GM13976 (cell line): ENCODE results near the gene PTPRJ.

Source experiments
- DNase-seq: peaks from one replicate; pipeline ENCODE4 v3.0.0; 2012; ENCODE audit warnings: low spot score
- in situ Hi-C: fragments of 300-500 bp; cut with MboI; formaldehyde crosslinking; loops from one replicate; pipeline ENCODE4 v1.12.0; 2022; ENCODE audit warnings: low sequenced_read_pairs, mixed read lengths, inconsistent platforms; ENCODE audit not compliant: unreplicated experiment
- TF ChIP-seq, protein P1 (sequence below): IDR thresholded peaks from 2 replicates; pipeline ENCODE4 v1.5.1; 2012; ENCODE audit warnings: borderline replicate concordance, mild to moderate bottlenecking; ENCODE audit not compliant: insufficient read depth; ENCODE audit errors: extremely low read depth, missing control alignments, control extremely low read depth

PTPRJ gene

DNA sequence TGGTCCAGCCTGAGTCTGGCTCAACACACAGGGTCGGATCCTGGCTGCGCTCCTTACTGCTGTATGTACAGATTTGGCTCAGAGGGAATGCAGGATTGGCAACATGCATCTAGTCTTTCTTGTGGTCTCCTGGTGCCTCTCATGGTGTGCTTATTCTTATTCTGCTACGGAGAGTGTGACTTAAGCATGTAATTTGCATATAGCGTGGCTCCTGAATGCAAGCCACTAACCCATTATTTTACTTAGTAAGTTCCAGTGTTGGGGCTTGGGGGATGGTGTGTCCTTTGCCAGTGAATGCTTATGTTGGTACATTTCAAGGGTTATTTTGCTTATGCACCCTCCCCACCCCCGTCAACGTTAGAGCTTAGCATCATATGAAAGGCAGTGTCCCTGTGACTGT, 51.2 kb downstream of the PTPRJ start:
- TF ChIP-seq, protein P1, sequence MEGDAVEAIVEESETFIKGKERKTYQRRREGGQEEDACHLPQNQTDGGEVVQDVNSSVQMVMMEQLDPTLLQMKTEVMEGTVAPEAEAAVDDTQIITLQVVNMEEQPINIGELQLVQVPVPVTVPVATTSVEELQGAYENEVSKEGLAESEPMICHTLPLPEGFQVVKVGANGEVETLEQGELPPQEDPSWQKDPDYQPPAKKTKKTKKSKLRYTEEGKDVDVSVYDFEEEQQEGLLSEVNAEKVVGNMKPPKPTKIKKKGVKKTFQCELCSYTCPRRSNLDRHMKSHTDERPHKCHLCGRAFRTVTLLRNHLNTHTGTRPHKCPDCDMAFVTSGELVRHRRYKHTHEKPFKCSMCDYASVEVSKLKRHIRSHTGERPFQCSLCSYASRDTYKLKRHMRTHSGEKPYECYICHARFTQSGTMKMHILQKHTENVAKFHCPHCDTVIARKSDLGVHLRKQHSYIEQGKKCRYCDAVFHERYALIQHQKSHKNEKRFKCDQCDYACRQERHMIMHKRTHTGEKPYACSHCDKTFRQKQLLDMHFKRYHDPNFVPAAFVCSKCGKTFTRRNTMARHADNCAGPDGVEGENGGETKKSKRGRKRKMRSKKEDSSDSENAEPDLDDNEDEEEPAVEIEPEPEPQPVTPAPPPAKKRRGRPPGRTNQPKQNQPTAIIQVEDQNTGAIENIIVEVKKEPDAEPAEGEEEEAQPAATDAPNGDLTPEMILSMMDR = no peak
- DNase-seq = no peak
- in situ Hi-C loops = no loop called here

DNA sequence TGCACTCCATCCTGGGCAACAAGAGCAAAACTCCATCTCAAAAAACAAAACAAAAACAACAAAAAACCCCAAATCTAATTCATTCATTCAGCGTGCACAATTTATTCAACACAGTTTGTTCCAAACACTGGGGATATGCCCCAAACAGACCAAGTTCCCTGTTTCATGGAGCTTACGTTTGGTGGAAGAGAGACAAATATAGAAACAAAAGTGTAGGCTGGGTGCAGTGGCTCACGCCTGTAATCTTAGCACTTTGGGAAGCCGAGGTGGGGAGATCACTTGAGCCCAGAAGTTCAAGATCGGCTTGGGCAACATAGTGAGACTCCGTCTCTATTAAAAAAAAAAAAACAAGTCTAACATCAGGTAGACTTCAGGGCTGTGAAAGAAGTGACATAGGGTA, 52.4 kb downstream of the PTPRJ start:
- in situ Hi-C loops = no loop called here
- TF ChIP-seq, protein P1 = no peak
- no peak for DNase-seq

DNA sequence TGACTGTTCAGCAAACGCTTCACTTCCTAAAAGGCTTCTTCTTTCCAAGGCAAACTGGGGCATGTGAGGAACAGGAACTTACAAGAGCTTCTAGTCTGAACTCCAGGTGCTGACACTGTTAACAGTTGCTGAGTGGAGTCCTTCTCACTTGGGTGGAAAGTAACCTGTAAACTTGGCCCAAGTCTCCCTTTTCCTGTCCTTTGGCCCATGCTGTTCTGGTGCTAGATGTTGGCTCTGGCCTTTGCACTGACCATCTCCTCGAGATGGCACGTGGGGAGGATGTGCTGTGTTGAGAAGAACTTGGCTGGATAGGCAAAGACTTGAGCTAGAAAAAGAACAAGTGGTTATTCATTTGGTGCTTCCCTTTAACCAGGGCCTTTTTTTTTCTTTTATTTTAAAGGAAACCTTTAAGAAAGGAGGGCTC, 53.6 kb downstream of the PTPRJ start:
- in situ Hi-C loops = no loop called here

DNA sequence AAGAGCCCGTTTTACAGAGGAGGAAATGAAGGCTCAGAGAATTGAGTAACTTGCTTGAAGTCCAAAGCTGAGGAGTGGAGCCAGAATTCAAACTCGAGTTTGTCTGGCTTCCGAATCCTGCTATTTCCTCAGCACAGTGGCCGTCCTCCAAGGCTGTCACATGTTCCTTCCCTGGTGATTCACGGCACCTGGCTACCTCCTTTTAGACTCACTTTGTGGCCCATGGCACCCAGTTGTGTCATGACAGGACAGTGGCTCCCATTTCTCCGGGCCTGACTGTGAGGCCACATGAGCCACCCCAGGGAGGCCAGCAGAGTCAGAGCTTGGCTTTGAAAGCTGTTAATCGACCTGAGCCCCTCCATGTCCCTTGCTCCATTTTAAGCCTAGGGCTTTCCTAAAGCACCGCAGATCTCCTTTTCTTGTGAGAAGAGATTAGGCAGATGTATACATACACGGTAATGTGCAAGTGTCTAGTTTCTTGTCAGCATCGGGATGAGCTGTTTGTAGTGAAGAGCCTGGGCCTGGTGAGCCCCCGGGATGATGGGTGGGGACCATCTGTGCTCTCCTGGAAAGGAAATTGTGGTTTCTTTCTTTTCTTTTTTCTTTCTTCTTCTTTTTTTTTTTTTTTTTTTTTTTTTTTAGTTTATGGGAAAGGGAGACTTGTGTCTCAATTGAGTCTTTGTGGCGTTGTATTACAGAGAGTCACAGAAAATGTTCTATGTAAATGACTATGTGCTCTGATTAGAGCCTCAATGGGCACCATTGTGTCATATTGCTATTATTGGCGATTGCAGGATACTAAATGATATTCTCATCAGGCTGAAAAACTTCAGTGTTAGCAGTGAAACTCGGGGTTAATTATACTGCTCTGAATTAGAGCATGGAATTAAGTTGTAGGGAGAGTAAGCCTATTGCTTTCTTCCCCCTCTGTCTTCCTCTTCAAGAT, 54.8 kb downstream of the PTPRJ start:
- DNase-seq = no peak
- TF ChIP-seq, protein P1 = no peak
- in situ Hi-C loops = no loop called here

More for the DNA sequence above, 53.6 kb downstream of the PTPRJ start:
- no peak for DNase-seq
- TF ChIP-seq, protein P1 = no peak

DNA sequence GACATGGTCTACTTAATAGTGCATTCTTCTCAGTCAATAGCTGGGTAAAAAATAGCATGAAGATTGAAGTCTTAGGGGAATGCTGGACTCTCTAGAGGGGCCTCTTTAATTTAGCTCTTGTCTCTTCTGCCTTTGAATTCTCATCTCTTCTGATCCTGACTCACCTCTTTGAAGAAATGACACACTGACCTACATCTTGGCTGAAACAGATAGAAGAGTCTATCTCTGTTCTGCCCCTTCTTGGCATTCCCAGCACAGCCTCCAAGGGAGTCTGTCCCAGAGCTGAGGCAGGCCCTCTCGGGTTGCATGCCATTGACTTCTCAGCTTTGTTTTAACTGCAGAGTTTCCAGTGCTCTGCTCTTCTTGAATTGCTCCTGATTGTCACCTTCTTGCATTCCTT, 55.7 kb downstream of the PTPRJ start:
- in situ Hi-C loops = no loop called here
- DNase-seq = no peak
- TF ChIP-seq, protein P1 = no peak

DNA sequence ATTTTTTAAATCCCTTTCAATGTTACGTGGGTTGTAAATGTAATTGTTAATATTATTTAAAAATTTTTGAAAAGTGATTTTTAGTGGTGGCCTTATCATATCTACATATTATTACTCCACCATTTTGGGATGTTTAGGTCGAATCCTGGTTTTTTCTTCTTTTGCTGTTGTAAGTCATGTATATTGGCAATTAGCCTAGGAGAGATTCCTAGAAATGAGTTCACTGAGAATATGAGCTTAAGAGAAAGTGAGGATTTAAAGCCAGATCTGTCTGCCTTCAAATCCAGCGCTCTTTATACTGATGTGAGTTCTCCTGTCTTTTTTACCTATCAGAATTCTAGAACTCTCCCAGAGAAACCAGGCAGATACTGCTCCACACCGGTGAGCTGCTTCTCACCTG, 56.1 kb downstream of the PTPRJ start:
- no peak for DNase-seq
- TF ChIP-seq, protein P1 = no peak
- in situ Hi-C loops = no loop called here
